ENCODE measurements around the gene ADGRL1. TPM values are rescaled to one million over a fixed set of nuclear protein-coding genes. Genes with fewer than 3 reads are reported as not detected.
"Not testable (repeated sequence)": the region's sequence is repeated elsewhere in the genome, so short reads cannot be mapped to it uniquely, and the experiment has no call there.

Gene ADGRL1
- total RNA-seq, 4 donors from 2014 or later = 22.8 to 58.6 (median 48.8) TPM

DNA sequence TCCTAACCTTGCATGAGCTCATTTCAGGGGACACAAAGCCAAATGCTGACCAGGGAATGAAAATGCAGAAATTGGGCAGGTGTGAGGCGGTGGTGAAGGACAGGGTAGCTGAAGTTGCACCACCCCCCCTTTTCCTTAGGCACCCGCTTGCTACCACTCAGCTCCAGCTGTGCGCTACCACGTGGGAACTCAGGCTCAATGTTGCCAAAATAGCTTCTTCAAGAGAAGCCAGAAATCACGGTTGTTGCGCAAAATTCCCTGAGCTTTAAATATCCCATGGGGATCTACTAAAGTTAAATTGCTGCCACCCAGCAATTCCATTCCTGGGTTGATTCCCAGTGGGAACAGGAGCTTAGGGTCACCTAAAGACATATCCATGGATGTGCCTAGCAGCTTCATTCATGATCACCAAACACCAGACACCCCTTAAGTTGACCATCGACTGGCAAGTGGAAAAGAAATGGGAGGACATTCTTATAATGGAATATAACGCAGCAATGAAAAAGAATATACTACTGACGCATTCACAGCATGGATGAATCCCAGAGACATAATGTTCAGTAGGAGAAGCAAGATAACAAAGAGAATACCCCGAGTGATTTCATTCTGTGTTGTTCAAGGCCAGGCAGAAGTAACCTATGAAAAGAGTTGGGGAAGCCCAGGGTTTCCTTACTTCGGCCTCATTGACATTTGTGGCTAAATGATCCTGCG lies 12.8 kb upstream of the ADGRL1 start:
- H3K9me3 ChIP-seq = no peaks in the 10 kb centered on the region
- DNase-seq = no peak
- peak overlapping the region in 1 of 4 donors; percentile 26 for H3K27ac ChIP-seq
- no peak overlapping the region for H3K4me3 ChIP-seq
- no peaks in the 10 kb centered on the region for H3K27me3 ChIP-seq
- peaks cover 0 to 24% (median 2%) of the 10 kb centered on the region in 4 donors for H3K4me1 ChIP-seq
- no peaks in the 10 kb centered on the region for H3K36me3 ChIP-seq
- no peak for TF ChIP-seq POLR2A (IDR thresholded peaks at IDR 0.05)
- TF ChIP-seq, protein P1, sequence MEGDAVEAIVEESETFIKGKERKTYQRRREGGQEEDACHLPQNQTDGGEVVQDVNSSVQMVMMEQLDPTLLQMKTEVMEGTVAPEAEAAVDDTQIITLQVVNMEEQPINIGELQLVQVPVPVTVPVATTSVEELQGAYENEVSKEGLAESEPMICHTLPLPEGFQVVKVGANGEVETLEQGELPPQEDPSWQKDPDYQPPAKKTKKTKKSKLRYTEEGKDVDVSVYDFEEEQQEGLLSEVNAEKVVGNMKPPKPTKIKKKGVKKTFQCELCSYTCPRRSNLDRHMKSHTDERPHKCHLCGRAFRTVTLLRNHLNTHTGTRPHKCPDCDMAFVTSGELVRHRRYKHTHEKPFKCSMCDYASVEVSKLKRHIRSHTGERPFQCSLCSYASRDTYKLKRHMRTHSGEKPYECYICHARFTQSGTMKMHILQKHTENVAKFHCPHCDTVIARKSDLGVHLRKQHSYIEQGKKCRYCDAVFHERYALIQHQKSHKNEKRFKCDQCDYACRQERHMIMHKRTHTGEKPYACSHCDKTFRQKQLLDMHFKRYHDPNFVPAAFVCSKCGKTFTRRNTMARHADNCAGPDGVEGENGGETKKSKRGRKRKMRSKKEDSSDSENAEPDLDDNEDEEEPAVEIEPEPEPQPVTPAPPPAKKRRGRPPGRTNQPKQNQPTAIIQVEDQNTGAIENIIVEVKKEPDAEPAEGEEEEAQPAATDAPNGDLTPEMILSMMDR (IDR thresholded peaks at IDR 0.05) = no peak

DNA sequence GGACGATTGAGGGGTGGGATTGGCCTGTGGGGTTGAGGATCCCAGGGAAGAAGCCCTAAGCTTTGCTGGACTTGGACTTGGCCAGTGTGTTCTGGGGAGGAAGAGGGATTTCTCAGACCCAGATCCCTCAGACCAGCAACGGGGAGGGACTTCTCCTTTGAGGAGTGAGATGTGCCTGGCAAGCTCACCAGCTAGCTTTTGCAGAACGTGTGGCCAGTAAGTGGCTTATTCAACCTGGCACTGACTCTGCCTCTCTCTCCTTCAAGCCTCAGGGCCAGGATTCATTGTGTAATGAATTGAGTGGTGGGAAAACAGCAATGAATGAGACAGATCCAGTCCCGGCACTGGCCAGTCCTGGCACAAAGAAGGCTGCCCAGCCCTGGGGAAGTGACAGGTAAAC lies 11.9 kb upstream of the ADGRL1 start:
- not testable (repeated sequence) for H3K27me3 ChIP-seq, DNase-seq, H3K27ac ChIP-seq, H3K36me3 ChIP-seq, H3K4me3 ChIP-seq, H3K9me3 ChIP-seq
- H3K4me1 ChIP-seq = peaks cover 0 to 24% (median 2%) of the 10 kb centered on the region in 4 donors

DNA sequence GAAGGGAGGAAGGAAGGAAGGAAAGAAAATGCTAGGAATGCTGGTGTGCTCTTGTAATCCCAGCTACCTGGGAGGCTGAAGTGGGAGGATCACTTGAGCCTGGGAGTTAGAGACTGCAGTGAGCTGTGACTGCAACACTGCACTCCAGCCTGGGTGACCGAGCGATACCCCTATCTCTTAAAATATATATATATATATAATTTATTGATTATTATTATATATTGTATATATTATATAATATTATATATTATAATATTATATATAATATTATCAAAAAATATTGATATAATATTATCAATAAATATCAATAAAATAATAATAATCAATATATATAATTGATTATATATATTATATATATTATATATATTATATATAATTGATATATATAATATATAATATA lies 8.6 kb upstream of the ADGRL1 start:
- H3K4me3 ChIP-seq = no peak overlapping the region
- H3K9me3 ChIP-seq = no peaks in the 10 kb centered on the region
- peaks cover 0 to 8% (median 2%) of the 10 kb centered on the region in 4 donors for H3K4me1 ChIP-seq
- no peak for DNase-seq
- no peaks in the 10 kb centered on the region for H3K27me3 ChIP-seq
- no peak overlapping the region for H3K27ac ChIP-seq
- TF ChIP-seq, protein P1 (IDR thresholded peaks at IDR 0.05) = no peak
- TF ChIP-seq POLR2A (IDR thresholded peaks at IDR 0.05) = no peak
- H3K36me3 ChIP-seq = no peaks in the 10 kb centered on the region

DNA sequence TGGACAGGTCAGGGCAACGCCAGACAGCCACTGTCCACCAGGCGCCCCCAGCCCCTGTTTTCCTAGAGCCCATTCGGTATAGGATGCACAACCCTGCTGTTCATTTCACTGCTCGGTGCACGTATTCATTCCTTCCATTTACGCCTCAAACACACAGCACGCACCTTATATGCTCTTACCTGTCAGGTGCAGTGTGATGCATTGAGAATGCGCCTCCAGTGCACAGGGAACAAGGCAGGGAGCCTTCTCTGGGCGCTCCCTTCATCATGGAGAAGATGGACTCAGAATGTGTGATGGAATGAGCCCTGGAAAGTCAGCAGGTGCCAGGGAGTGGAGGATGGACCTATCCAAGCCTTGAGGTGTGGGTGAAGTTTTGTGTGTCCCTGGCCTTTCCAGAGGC lies 4.2 kb upstream of the ADGRL1 start:
- H3K27me3 ChIP-seq, H3K4me3 ChIP-seq, H3K27ac ChIP-seq, DNase-seq, H3K4me1 ChIP-seq, H3K36me3 ChIP-seq, H3K9me3 ChIP-seq: not testable (repeated sequence)

DNA sequence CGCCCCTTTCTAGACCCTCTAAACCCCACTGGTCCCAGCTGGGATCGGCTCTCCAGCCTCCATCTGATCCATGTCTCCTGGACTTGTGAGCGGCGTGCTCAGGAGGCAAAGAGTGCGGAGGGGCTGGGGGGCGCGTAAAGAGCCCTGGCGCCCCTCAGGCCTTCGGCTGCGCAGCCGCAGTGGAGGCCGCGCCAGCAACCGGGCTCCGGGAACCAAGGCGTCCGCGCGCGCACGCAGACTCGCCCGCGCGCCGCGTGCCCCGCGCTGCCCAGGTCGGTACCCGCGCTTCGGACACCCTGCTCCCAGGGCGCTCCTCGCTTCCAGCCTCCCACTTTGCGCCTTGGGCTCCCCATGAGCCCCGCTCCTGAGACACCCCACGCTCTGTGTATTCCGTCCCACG lies 3.4 kb upstream of the ADGRL1 start:
- not testable (repeated sequence) for H3K36me3 ChIP-seq, DNase-seq, H3K4me1 ChIP-seq, H3K27me3 ChIP-seq, H3K27ac ChIP-seq, H3K9me3 ChIP-seq
- H3K4me3 ChIP-seq = peak overlapping the region in 2 of 4 donors; percentile 20 to 26

DNA sequence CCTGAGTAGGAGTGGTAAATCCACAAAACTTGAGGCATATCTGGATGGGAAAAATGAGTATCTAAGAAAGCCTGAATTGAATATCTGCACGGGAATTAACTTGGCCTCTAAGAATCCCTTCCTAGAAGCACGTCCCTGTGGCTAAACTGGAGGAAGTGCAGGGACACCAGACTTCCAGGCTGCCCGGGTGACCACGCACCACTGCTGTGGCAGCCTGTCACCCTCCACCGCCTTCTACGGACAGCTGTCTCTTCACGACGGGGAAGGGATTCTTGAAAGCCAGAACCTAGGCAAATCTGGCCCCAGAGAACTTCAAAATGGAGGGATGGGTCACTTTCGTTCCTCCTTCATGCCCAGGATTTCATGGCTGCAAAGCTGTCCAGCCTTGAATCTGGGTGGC lies 2.5 kb upstream of the ADGRL1 start:
- not testable (repeated sequence) for H3K36me3 ChIP-seq, H3K27me3 ChIP-seq, DNase-seq, H3K27ac ChIP-seq, H3K4me1 ChIP-seq, H3K9me3 ChIP-seq, H3K4me3 ChIP-seq

DNA sequence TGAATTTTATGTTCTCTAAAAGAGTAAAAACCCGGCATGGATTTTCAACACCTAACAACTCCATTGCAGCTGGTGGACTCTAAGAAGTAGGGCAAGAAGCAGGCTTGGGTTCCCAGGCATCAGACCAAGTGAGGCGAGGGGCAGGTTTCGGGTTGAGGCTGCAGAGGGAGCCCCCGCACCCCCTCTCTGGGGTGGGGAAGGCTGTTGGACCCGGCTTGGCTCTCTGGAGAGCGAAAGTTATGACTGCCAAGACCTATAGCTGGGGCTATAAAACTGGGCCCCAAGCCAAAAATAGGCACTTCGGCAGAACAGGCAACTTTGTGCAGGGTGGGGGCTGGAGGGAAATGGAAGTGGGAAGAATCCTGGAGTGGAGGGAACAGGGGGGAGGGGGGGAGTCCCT lies 1.8 kb upstream of the ADGRL1 start:
- H3K4me1 ChIP-seq, H3K27me3 ChIP-seq, DNase-seq, H3K36me3 ChIP-seq, H3K9me3 ChIP-seq: not testable (repeated sequence)
- H3K27ac ChIP-seq = peak overlapping the region in 2 of 4 donors; percentile 74 to 80
- peak overlapping the region in 3 of 4 donors; percentile 56 to 87 (median 58) for H3K4me3 ChIP-seq

DNA sequence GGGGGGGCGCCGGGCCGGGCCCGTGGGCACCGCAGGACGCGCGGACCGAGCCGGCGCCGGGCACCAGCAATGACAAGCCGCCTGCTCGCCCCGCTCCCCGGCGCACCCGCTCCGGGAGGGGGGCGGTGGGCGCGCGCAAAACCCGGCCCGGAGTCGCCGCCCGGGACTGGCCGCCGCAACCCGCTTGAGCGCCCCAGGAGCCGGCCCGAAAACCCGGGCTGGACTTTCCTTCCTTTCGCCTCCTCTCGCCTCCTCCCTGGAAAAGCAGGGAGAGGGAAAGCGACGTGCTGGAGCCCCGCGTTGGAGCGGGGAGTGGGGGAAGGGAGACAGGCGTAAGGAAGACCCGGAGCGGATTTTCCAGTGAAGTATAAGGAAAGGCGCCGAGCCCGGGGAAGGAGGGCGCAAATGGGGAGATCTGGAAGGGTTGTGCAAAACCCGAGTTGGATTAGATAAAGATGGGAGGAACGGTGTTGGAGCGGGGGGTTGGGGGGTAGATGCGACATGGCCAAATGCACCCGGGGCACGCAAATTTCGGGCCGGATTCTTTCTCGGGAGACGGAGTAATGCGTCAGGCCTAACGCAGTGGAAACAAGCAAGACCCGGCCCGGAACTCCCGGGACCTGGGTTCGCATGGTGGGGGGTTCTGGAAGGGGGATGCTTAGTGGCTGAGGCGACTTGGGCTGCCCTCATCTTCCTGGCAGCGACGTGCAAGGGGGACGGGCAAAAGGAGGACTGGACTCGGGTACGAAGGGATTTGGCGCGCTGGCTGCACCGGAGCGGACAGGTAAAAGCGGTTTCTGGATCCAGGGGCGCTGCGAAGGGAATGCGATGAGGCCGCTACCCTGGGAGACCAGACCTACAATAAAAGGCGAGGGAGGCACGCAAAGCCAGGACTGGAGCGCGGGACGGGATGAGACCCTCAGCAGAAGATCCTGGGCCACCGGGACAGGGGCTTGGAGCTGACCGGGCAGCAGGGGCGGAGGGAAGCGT lies 1.1 kb upstream of the ADGRL1 start:
- not testable (repeated sequence) for H3K36me3 ChIP-seq, H3K27me3 ChIP-seq, H3K4me1 ChIP-seq, H3K9me3 ChIP-seq
- peak overlapping the region; percentile 49 to 87 (median 57) for H3K4me3 ChIP-seq
- peak overlapping the region; percentile 52 to 80 (median 66) for H3K27ac ChIP-seq
- peak; percentile 70 to 94 (median 93) for DNase-seq
- TF ChIP-seq POLR2A (IDR thresholded peaks at IDR 0.05) = peak; percentile 38 to 62
- TF ChIP-seq, protein P1 (IDR thresholded peaks at IDR 0.05) = peak in 2 of 6 experiments; percentile 25 to 28

DNA sequence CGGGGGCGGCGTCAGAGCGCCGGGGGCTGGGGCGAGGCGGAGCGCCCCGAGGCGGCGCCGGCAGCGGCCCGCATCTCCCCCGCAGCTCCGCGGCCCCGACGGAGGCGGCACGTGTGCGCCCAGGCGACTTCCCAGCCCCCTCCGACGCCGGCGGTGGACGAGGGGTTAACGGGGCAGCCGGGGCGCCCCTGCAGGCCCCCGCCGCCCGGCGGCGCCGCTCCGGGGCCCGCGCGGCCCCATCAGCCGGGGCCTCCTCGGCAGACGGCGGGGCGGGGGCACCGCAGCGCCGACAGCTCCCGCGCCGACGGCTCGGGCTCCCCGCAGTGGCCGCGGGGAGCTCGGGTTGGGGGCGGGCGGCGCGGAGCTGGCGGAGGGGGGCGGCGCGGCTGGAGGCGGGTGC lies 339 bp upstream of the ADGRL1 start:
- not testable (repeated sequence) for H3K27me3 ChIP-seq, H3K9me3 ChIP-seq, H3K4me1 ChIP-seq, H3K36me3 ChIP-seq, DNase-seq
- Histone ChIP-seq H3K27ac (peak overlapping the region in 3 of 4 donors; percentile 32 to 80 (median 46)), H3K4me3 (peak overlapping the region; percentile 52 to 88 (median 72))

DNA sequence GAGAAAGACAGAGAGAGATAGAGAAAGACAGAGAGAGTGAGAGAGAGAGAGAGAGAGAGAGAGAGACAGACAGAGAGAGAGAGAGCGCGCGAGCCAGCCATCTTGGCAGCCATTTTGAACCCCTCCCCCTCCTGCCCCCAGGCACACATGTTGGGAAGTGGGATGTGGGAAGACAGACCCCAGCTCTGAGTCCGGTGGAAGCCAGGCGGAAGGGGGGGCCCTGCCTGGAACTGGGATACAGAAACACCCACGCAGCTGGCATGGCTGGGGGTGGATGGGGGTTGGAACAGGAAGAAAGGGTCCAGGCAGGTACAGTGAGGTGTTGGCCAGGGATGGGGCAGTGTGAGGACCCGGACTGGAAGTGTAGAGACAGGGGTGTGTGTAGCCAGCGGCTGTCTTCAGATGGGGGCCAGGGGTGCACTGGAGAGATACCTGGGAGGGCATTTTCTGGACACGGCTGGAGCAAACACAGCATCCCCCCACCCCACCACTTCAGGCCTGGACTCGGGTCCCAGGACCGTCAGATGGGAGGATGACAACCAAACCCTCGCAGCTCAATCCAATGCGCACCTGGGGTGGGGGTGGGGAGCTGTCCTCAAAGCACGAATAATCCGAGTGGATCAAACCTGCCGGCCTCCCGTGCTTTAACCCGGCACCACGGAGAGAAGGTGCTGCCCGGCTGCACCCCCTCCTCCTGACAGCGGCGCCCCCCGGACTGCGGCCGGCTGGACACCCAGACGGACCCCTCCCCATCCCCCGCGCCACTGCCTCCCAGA lies 1.1 kb downstream of the ADGRL1 start:
- not testable (repeated sequence) for H3K36me3 ChIP-seq, DNase-seq, H3K9me3 ChIP-seq, H3K27me3 ChIP-seq, H3K4me1 ChIP-seq
- Histone ChIP-seq H3K4me3 (peak overlapping the region; percentile 52 to 88 (median 72)), H3K27ac (peak overlapping the region in 2 of 4 donors; percentile 5 to 46)
